Thyroid gland (tissue), 4 donors: ENCODE results near the gene CYP2D6.
A peak's percentile ranks its signal among the peaks of the same experiment; 100 is the strongest.

Source experiments
- CTCF ChIP-seq, 6 experiments: fragments of 200-600 bp in 3 of 6; fragments of 450-650 bp in 3 of 6; sonication (generic) in 3 of 6; IDR thresholded peaks; one replicate each; pipeline ENCODE4 v1.5.1; 2016 to 2019; ENCODE audit warnings: antibody characterized with exemption in 6 of 6, mild to moderate bottlenecking in 2 of 6, inconsistent platforms in 1 of 6, moderate library complexity in 1 of 6
- POLR2A ChIP-seq, 2 donors: fragments of 450-650 bp; IDR thresholded peaks; one replicate each; pipeline ENCODE4 v1.6.1; 2017; ENCODE audit warnings: antibody characterized with exemption in 2 of 2, mild to moderate bottlenecking in 2 of 2, moderate library complexity in 1 of 2

- peak in 1 of 6 experiments; percentile 8 for TF ChIP-seq CTCF (IDR thresholded peaks at IDR 0.05)
- no peak for TF ChIP-seq POLR2A (IDR thresholded peaks at IDR 0.05)
These were observed 13.7 kb downstream of the CYP2D6 start for GRCh38 chr22:42116848-42117424.
